ENCODE results near the gene MICU2. TPM values are rescaled to one million over a fixed set of nuclear protein-coding genes. Genes with fewer than 3 reads are reported as not detected.

MICU2 gene
- total RNA-seq, 1 donor, result 57.7 TPM

- no peak for DNase-seq (ENCODE audit: low read depth)
- no peak for TF ChIP-seq CTCF (IDR thresholded peaks at IDR 0.05; ENCODE audit: insufficient read depth, low read length)
- H3K4me3 ChIP-seq (ENCODE audit: low read depth, low read length), result no peak overlapping the region
Observed at GRCh38 chr13:21450936-21451335, 153.0 kb downstream of the MICU2 start.

GRCh38 chr13:21446656-21447055 is 157.3 kb downstream of the MICU2 start:
- no peak for TF ChIP-seq CTCF (IDR thresholded peaks at IDR 0.05; ENCODE audit: insufficient read depth, low read length)
- no peak overlapping the region for H3K4me3 ChIP-seq (ENCODE audit: low read depth, low read length)
- DNase-seq (ENCODE audit: low read depth), result no peak

GRCh38 chr13:21445759-21446158 is 158.2 kb downstream of the MICU2 start:
- TF ChIP-seq CTCF (IDR thresholded peaks at IDR 0.05; ENCODE audit: insufficient read depth, low read length), result no peak
- no peak for DNase-seq (ENCODE audit: low read depth)
- H3K4me3 ChIP-seq (ENCODE audit: low read depth, low read length), result no peak overlapping the region

GRCh38 chr13:21443171-21443570 is 160.8 kb downstream of the MICU2 start:
- TF ChIP-seq CTCF (IDR thresholded peaks at IDR 0.05; ENCODE audit: insufficient read depth, low read length), result no peak
- no peak for DNase-seq (ENCODE audit: low read depth)
- no peak overlapping the region for H3K4me3 ChIP-seq (ENCODE audit: low read depth, low read length)

Small RNAs within 50 kb of the gene (small RNA-seq; reads per million reads assigned to genes)
- not detected for gene RNU6-59P

Other genes starting within 250 kb of the MICU2 start
- 28.0 and 108 TPM in 2 replicates for gene ZDHHC20, start 144.9 kb downstream of the MICU2 start, total RNA-seq (ENCODE audit: low replicate concordance)
- gene FGF9, start 66.9 kb upstream of the MICU2 start, total RNA-seq (ENCODE audit: low replicate concordance), result 0.18 and 2.5 TPM in 2 replicates

Measured in fibroblast of the aortic adventitia (primary cell).